Stimulated activated naive CD4-positive, alpha-beta T cell treated with Interleukin-2 at 50 U/mL for 16 hours (primary cell): ENCODE results near the gene FRMD4A.
"Not testable (repeated sequence)": the region's sequence is repeated elsewhere in the genome, so short reads cannot be mapped to it uniquely, and the experiment has no call there.

Experiments
- DNase-seq: peaks from one replicate; lab custom pipeline; 2025; lab: John Stamatoyannopoulos, UW

FRMD4A gene

GRCh38 chr10:13984647-13985155 lies 346.0 kb downstream of the FRMD4A start:
- DNase-seq = no peak

DNA sequence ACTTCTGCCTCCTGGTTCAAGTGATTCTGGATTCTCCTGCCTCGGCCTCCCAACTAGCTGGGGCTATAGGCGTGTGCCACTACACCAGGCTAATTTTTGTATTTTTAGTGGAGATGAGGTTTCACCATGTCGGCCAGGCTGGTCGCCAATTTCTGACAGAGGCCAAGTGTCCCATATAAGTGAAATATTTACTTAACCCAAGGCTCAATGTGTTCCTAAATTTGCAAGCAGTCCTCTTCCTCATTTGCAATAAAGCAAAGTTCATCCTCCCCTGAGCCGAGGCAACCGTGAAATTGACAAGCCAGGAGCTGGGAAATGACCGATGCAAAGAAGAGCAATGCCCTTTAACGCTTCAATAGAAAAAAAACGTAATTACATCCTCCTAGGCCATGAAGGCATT lies 347.7 kb downstream of the FRMD4A start:
- no peak for DNase-seq

GRCh38 chr10:13978533-13979115 lies 352.1 kb downstream of the FRMD4A start:
- no peak for DNase-seq

DNA sequence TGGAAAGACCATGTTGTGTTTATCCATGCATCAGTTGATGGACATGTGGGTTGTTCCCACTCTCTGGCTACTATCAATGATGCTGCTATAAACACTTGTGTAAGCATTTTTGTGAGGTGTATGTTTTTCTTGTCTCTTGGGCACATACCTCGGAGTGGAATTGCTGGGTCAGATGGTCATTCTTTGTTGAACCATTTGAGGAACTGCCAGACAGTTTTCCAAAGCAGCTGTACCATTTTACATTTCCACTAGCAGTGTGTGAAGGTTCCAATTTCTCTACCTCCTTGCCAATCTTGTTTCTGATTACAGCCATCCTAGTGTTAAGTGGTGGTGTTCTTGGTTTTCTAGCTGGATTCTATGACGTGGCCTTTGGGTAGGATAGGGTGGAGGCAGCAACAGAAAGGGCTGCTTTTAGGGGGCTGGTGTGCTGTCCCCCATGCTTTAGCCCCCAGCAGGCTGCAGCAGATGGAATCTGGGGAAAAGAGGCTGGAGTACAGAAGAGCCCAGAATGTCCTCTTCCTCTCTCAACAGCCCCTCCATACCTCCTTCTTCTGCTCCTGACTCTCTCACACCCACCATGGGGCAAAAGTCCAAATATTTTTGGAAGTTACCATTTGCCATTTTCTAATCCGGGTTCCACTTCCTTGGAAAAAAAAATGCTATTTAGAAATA lies 352.7 kb downstream of the FRMD4A start:
- DNase-seq = no peak

DNA sequence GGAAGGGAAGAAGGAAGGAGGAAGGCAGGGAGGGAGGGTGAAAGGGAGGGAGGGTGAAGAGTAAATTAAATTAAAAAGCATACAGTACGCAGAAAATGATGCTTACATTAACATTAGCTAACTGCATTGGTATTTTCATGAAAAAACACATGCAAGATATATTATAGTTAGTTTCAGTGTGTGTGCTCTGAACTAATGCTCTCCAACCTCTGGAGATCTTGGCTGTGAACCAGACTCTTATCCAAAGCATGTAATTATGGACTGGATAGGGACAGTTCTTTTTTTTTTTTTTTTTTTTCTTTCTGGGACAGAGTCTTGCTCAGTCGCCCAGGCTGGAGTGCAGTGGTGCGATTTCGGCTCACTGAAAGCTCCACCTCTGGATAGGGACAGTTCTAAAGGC lies 357.0 kb downstream of the FRMD4A start:
- no peak for DNase-seq

DNA sequence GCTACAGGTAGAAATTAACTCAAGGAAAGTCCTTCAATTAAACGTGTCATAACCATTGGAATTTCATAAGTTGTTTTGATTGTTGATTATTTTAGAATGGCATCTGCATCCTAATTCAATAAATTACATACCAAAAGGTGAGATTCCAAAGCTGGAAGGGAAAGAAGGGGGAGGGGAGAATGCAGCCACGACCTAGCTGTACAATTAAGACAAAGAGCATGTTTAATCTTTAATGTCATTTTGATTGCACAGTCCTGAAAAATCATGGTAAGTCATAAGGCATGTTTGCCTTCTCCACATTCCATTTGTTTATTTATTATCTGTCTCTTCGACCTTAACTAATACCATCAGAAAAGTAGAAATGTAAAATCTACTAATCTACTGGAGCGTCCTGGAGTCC lies 358.1 kb downstream of the FRMD4A start:
- no peak for DNase-seq

DNA sequence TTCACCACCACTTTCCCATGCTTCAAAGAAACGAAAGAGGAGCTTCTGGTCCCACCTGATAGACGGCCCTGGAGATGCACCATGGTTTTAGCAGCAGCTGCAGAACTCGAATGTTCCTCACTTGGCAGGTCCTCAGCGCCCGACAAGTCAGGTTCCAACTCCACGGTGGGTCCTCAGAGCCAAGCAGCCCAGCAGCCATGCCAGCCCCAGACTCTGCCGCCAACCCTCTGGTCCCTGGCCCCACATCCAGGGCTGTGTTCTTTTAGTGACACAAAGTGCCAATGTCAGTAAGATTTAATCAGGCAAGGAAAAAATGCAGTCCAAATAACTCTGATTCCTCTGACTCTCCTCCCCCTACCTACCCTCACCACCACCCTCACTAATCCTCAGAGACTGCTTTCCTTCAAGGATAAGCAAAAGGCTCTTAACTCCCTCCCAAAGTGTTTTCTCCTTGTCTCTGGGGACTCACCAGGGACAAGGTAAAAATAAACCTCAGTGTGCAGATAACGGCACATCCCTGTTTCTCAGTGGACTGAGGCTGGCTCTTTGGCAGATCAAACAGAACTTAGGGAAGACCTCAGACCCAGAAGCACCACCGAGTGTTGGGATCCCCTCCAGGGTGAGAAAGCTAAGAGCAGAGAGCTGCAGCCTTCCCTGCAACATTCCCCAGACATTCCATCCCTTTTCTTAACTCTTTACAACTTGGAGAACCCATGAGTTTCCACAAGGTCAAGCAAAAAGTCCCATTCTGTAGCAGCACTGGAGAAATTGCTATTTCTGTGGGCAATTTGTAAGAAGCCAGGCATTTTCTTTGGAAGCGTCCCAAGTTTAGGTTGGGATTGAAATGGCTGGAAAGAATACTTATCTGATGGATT lies 358.9 kb downstream of the FRMD4A start:
- DNase-seq = no peak

DNA sequence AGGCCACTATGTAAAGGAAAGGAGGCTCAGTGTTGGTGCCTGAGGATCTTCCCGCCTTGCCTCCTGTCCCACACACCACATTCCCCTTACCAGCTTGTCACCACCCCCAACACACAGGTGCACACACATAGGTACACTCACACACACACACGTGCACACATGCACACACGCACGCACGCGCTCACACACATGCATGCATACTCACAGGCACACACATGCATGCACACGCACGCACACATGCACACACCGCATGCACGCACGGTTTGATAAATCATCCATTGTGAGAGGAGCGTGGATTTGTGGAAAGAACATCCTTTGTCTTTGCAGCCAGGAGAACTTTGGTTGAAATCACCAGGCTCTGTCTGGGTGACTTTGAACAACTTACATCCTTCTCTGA lies 359.8 kb downstream of the FRMD4A start:
- DNase-seq = no peak

- no peak for DNase-seq
Observed at GRCh38 chr10:13970236-13970956, 360.3 kb downstream of the FRMD4A start.

DNA sequence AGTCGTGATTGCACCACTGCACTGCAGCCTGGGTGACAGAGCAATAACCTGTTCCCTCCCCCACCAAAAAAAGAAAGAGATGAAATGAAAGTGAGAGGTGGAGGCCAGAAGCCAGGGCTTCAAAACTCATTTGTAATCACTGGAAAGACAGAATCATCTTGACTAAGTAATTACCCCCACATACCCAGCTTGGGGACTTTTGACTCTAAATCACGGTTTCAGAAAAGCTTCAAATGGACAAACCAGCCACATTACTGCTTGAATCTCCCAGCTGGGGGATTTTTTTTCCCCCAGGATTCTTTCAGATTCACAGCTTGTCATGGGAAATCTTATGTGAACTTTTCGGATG lies 361.0 kb downstream of the FRMD4A start:
- no peak for DNase-seq

- no peak for DNase-seq
Observed at GRCh38 chr10:13969118-13969791, 361.5 kb downstream of the FRMD4A start.

DNA sequence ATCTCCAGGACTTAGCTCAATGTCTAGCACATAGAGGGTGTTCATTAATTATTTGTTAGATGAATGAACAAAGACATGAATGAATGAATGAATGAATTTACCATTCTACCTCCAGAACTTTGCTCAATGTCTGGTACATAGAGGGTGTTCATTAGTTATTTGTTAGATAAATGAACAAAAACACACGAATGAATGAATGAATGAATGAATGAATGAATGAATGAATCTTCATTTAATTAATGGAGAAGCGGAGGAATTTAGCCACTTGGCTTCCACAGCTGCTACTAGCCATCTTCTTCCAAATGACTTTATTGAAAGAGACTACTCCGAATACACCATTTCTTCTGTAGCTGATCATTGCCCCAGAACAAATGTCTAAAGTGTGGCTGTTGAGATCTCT lies 368.9 kb downstream of the FRMD4A start:
- no peak for DNase-seq

GRCh38 chr10:13961097-13961496 lies 369.6 kb downstream of the FRMD4A start:
- no peak for DNase-seq

- no peak for DNase-seq
Observed at GRCh38 chr10:13960603-13961002, 370.1 kb downstream of the FRMD4A start.

DNA sequence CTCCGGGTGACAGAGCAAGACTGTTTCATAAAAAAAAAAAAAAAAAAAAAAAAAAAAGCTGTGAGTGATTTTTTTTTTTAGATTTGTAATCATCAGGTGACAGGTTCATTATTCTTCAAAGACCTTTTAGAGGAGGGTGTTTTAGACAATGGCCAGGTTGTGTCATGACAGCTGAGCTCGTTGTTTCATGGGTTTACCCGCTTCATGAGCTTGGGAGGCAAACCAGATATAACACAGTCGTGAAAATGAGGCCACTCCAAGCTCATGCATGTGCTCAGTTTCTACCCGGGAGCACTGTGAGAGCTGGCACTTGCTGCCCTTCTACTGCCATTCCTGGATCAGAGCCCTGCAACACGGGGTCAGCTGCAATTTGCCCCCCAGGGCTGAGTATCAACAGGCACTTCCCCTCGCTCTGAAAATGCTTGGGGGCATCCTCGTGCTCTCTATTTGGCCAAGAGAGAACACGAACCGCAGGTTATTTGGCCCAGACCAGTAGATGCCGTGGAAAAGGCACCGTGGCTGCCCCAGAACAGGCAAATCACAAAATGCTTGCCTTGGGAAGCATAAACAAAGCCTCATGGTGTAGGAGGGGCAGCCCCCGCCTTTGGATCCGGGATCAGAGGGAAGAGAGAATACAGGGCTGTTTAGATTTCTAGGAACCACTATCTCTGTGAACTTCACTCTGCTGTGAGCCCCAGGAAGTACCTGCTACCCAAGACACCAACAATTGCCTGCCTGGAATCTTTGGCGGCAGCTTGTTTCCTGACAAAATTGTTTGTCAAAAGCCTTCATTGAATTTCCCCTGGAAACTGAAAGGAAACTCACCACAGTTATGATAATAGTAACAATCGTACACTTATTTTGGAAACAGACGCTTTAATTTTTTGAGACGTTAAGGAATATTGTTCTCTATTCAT lies 371.0 kb downstream of the FRMD4A start:
- no peak for DNase-seq

GRCh38 chr10:13957856-13958255 lies 372.9 kb downstream of the FRMD4A start:
- no peak for DNase-seq

DNA sequence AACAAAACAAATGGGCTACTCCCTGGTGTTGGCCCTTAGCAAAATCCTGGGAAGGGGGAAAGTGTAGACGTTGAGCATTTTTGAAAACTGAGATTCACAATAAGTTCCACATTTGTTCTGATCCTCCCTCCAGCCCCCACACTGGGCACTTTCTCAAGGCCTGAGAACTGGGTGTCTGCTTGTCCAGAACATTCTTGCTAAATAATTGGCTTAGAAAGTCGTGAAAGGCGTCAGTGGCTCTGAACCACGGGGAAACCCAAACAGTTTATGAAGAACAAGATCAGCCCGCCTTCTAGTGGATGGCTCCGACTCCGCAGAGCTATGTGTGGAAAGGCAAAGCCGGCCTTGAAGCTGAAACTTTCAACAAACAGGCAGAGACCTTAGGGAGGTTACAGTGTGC lies 373.9 kb downstream of the FRMD4A start:
- no peak for DNase-seq

GRCh38 chr10:13955409-13956068 lies 375.2 kb downstream of the FRMD4A start:
- no peak for DNase-seq

- DNase-seq = not testable (repeated sequence)
Observed at GRCh38 chr10:13954195-13954594, 376.5 kb downstream of the FRMD4A start.

DNA sequence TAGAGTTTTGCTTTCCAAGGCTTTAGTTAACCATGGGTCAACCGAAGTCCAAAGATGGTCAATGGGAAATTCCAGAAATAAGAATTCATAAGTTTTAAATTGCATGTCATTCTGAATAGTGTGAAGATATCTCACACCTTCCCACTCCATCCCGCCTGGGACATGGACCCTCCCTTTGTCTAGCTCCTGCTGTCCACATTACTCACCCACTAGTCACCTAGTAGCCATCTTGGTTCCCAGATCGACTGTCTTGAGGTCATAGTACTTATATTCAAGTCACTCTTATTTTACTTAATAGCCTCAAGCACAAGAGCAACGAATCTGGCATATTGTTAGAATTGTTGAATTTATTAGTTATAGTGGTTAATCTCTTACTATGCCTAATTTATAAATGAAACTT lies 377.4 kb downstream of the FRMD4A start:
- DNase-seq = no peak
